GM18907 (cell line): Measurements from ENCODE around the gene CEP76.
A peak's percentile ranks its signal among the peaks of the same experiment; 100 is the strongest.

Experiments
- ATAC-seq: cut with Tn5 transposase; IDR thresholded peaks from one replicate; pipeline ENCODE4 v1.9.1; 2021; ENCODE audit warnings: mild to moderate bottlenecking, moderate library complexity; ENCODE audit not compliant: unreplicated experiment

The CEP76 gene

GRCh38 chr18:12702221-12703095, at the start of gene CEP76, which contains the start of gene PSMG2:
Gene CEP76 (minus strand): TSS chr18:12702723. CDS start chr18:12702548, 175 bp downstream.
Gene PSMG2 (plus strand): TSS chr18:12703042. CDS start chr18:12703108, 66 bp downstream.
- ATAC-seq = peak; percentile 86

GRCh38 chr18:12751891-12752290, 49.4 kb upstream of the CEP76 start:
- ATAC-seq = no peak

- ATAC-seq = no peak
Observed at GRCh38 chr18:12751503-12751884, 49.0 kb upstream of the CEP76 start.

GRCh38 chr18:12750715-12751502, 48.4 kb upstream of the CEP76 start:
- ATAC-seq = no peak

- peak; percentile 61 for ATAC-seq
Observed at GRCh38 chr18:12750076-12750714, 47.7 kb upstream of the CEP76 start.

- ATAC-seq = no peak
Observed at GRCh38 chr18:12749121-12749520, 46.6 kb upstream of the CEP76 start.

- no peak for ATAC-seq
Observed at GRCh38 chr18:12748671-12749070, 46.1 kb upstream of the CEP76 start.

- no peak for ATAC-seq
Observed at GRCh38 chr18:12747530-12748315, 45.2 kb upstream of the CEP76 start.

GRCh38 chr18:12745095-12745795, 42.7 kb upstream of the CEP76 start:
- no peak for ATAC-seq

GRCh38 chr18:12744103-12744502, 41.6 kb upstream of the CEP76 start:
- ATAC-seq = no peak

- no peak for ATAC-seq
Observed at GRCh38 chr18:12742453-12742852, 39.9 kb upstream of the CEP76 start.

GRCh38 chr18:12741351-12741750, 38.8 kb upstream of the CEP76 start:
- no peak for ATAC-seq

GRCh38 chr18:12737243-12737902, 34.9 kb upstream of the CEP76 start:
- no peak for ATAC-seq

GRCh38 chr18:12726774-12727550, 24.4 kb upstream of the CEP76 start:
- no peak for ATAC-seq

- ATAC-seq = no peak
Observed at GRCh38 chr18:12726331-12726730, 23.8 kb upstream of the CEP76 start.

GRCh38 chr18:12722731-12723130, 20.2 kb upstream of the CEP76 start:
- ATAC-seq = no peak

GRCh38 chr18:12721495-12722275, 19.2 kb upstream of the CEP76 start:
- ATAC-seq = no peak

GRCh38 chr18:12711446-12711845, 8.9 kb upstream of the CEP76 start:
- ATAC-seq = no peak
